ENCODE data around the gene GPC6.

Gene GPC6

DNA sequence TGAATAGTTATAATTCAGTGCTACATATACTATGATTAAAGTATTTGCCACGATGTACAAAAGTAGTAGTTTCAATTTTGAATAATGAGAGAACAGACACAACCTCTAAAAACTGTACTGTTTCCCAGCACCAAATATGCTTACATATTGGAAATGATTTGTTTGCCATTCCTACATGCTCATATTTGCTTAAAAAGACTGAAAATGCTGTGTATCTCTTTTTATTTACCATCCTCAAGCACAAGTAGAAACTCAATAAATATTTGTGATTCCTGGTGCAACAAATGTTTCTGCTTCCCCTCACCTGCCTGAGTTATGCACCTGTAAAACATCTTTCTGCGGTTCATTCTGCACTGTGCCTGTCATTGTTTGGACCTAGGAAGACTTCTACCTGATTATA lies 740.7 kb downstream of the GPC6 start:
- in situ Hi-C loops (cut with HindIII; ENCODE audit: low sequenced_read_pairs): no loop called here
- H3K4me3 ChIP-seq (ENCODE audit: low read depth, low read length): no peak overlapping the region
- no peak for DNase-seq (ENCODE audit: low read depth)
- TF ChIP-seq, protein P1, sequence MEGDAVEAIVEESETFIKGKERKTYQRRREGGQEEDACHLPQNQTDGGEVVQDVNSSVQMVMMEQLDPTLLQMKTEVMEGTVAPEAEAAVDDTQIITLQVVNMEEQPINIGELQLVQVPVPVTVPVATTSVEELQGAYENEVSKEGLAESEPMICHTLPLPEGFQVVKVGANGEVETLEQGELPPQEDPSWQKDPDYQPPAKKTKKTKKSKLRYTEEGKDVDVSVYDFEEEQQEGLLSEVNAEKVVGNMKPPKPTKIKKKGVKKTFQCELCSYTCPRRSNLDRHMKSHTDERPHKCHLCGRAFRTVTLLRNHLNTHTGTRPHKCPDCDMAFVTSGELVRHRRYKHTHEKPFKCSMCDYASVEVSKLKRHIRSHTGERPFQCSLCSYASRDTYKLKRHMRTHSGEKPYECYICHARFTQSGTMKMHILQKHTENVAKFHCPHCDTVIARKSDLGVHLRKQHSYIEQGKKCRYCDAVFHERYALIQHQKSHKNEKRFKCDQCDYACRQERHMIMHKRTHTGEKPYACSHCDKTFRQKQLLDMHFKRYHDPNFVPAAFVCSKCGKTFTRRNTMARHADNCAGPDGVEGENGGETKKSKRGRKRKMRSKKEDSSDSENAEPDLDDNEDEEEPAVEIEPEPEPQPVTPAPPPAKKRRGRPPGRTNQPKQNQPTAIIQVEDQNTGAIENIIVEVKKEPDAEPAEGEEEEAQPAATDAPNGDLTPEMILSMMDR (IDR thresholded peaks at IDR 0.05; ENCODE audit: low read depth, low read length, missing control alignments): no peak

DNA sequence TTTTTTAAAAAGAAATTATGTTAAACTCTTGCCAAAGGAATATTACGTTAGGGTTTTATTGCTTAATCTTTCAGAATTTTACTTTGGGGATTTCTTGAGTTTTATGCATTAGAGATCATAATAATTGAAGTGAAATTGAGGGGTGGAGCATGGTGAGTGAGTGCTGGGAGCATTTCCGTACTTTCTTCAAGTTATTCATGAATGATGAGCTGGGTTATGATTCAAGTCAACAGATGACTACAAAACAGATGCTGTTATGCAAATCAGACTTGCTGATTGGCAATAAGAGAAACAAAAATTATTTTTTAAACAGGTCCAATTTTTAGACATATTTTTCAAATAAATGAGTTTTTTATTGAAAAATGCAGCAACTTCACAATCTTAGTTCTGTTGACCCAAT lies 748.6 kb downstream of the GPC6 start:
- no peak for DNase-seq (ENCODE audit: low read depth)
- TF ChIP-seq, protein P1 (IDR thresholded peaks at IDR 0.05; ENCODE audit: low read depth, low read length, missing control alignments): no peak
- no peak overlapping the region for H3K4me3 ChIP-seq (ENCODE audit: low read depth, low read length)
- in situ Hi-C loops (cut with HindIII; ENCODE audit: low sequenced_read_pairs): no loop called here

DNA sequence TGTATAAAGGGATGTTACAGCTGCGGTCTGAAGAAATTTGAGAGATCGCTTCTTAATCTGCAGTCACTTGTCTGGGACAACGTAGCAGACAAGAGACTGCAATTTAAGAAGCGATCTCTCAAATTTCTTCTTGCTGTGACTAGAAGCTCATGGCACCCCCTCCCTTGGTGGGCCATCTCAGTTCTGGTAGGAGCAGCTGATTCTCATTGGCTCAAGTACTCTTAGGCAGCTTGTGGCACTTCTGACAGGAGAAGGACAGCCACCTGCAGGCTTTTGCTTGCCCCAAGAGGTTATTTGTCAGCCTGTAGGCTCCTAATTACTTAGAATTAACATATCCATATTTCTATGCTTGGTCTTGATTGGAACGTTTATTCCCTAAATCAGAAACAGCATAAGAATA lies 749.9 kb downstream of the GPC6 start:
- TF ChIP-seq, protein P1 (IDR thresholded peaks at IDR 0.05; ENCODE audit: low read depth, low read length, missing control alignments): no peak
- in situ Hi-C loops (cut with HindIII; ENCODE audit: low sequenced_read_pairs): no loop called here
- no peak overlapping the region for H3K4me3 ChIP-seq (ENCODE audit: low read depth, low read length)
- DNase-seq (ENCODE audit: low read depth): no peak

DNA sequence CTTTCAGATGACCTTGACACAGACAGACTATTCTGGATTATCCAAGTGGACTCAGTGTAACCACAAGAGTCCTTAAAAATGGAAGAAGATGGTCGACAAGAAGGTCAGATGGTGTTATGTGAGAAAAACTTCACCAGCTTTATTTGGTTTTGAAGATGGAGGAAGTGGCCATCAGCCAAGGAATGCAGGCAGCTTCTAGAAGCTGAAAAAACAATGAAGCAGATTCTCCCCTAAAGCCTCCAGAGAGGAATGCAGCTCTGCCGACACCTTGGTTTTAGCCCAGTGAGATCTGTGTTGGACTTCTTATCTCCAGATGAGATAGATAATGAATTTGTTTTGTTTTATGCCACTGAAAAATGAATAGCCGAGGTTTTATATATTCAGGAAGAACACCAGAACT lies 751.4 kb downstream of the GPC6 start:
- TF ChIP-seq, protein P1 (IDR thresholded peaks at IDR 0.05; ENCODE audit: low read depth, low read length, missing control alignments): no peak
- H3K4me3 ChIP-seq (ENCODE audit: low read depth, low read length): no peak overlapping the region
- in situ Hi-C loops (cut with HindIII; ENCODE audit: low sequenced_read_pairs): no loop called here
- no peak for DNase-seq (ENCODE audit: low read depth)

DNA sequence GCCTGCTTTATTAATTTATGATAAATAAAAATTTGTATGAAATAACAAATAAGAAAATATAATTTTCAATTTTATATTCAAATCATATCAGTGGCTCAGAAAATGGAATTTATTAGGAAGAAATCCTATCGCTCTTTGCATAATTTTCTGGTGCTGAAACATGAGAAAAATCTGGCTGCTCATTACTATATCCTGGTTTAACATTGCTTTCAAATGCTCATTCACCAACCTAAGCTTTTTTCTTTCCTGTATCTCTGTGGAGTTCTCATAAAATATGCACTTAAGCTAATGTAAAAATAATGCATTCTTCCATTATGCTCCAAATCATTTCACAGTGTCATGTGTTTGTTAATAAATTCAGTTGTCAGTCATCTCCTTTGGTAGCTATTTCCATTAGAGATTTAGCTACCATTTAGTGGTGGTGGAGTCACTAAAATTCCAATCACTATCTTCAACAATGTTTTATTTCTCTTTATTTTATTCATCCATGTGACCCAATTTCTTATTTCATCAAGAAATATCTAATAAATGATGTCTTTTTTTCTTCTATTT lies 754.9 kb downstream of the GPC6 start:
- in situ Hi-C loops (cut with HindIII; ENCODE audit: low sequenced_read_pairs): no loop called here
- no peak for DNase-seq (ENCODE audit: low read depth)
- TF ChIP-seq, protein P1 (IDR thresholded peaks at IDR 0.05; ENCODE audit: low read depth, low read length, missing control alignments): no peak

DNA sequence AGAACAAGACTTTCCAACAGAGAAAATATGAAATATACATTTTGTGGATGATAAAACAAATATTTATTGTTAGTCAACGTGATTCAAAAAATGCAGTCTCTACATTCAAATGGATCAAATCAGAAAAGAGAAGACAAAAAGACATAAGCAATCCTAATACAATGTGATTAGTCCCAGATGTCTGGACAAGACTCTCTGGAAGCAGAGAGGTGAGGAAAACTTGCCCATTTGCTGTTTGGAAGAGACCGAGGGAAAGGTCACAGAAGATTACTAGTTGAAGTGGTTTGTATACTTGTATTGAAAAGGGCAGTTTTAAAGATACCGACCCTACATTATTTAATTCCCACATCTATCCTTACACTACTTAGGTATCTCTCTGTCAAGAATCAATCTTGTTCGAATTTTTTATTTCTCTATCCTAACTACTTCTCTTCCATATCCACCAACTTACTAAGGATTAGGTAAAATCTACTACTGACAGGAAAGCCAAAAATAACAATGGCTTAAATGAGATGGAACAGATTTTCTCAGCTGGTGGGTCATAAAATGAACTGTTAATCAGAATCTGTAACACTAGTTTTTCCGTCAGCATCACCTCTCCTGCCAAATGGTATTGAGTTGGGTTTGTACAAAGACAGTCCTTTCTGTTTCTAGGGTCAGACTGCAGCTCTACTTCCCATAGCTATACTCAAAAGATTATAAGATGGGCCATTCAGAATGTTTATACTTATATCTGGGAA lies 755.7 kb downstream of the GPC6 start:
- in situ Hi-C loops (cut with HindIII; ENCODE audit: low sequenced_read_pairs): no loop called here
- DNase-seq (ENCODE audit: low read depth): no peak
- TF ChIP-seq, protein P1 (IDR thresholded peaks at IDR 0.05; ENCODE audit: low read depth, low read length, missing control alignments): no peak
- H3K4me3 ChIP-seq (ENCODE audit: low read depth, low read length): no peak overlapping the region

More for the DNA sequence above, 754.9 kb downstream of the GPC6 start:
- no peak overlapping the region for H3K4me3 ChIP-seq (ENCODE audit: low read depth, low read length)
